Right renal pelvis (tissue), 4 donors: Measurements from ENCODE around the gene PSENEN. TPM values are rescaled to one million over a fixed set of nuclear protein-coding genes. Genes with fewer than 3 reads are reported as not detected.
"Not testable (repeated sequence)": the region's sequence is repeated elsewhere in the genome, so short reads cannot be mapped to it uniquely, and the experiment has no call there.

Experiments used
- DNase-seq, 4 donors: peaks; one replicate each; pipeline ENCODE4 v3.0.0-alpha.2; 2013; ENCODE audit warnings: low read depth in 4 of 4, low spot score in 3 of 4, missing footprints in 1 of 4
- polyA plus RNA-seq, 4 donors: library from polyadenylated mRNA; unstranded; fragments of 120-200 nt; gene quantifications; one replicate each; pipeline ENCODE4 v1.2.1, GENCODE V29; 2013; ENCODE audit not compliant: insufficient read length in 4 of 4

Gene PSENEN
- polyA plus RNA-seq, 4 donors, result 62.5 to 86.3 (median 68.7) TPM

DNA sequence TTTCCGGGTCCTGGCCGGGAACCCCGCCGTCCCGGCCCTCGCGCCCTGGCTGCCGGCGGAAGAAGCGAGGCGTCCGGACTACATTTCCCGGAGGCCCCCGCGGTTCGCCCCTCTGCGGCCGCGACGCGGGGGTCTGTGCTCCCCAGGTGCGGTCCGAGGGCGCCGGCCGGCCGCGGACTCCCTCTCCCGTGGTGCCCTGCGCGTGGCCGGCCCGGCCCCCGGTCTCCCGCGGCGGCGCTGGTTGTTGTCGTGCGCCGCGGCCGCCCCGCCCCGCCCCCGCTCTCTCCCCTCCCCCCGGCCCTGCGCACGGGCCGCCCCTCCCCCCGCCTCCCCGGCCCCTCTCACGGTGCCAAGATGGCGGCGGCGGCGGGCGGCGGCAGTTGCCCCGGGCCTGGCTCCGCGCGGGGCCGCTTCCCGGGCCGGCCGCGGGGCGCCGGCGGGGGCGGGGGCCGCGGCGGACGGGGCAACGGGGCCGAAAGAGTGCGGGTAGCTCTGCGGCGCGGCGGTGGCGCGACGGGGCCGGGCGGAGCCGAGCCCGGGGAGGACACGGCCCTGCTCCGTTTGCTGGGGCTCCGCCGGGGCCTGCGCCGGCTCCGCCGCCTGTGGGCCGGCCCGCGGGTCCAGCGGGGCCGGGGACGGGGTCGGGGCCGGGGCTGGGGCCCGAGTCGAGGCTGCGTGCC lies 27.6 kb upstream of the PSENEN start, which contains the start of gene KMT2B:
Gene KMT2B, plus strand, starts transcription at position 339 of the 680 bp plus-strand sequence. Its CDS starts 16 bp downstream, at position 355.
- DNase-seq, result no peak

- DNase-seq, result no peak
These were observed 27.0 kb upstream of the PSENEN start for GRCh38 chr19:35718345-35719041.

DNA sequence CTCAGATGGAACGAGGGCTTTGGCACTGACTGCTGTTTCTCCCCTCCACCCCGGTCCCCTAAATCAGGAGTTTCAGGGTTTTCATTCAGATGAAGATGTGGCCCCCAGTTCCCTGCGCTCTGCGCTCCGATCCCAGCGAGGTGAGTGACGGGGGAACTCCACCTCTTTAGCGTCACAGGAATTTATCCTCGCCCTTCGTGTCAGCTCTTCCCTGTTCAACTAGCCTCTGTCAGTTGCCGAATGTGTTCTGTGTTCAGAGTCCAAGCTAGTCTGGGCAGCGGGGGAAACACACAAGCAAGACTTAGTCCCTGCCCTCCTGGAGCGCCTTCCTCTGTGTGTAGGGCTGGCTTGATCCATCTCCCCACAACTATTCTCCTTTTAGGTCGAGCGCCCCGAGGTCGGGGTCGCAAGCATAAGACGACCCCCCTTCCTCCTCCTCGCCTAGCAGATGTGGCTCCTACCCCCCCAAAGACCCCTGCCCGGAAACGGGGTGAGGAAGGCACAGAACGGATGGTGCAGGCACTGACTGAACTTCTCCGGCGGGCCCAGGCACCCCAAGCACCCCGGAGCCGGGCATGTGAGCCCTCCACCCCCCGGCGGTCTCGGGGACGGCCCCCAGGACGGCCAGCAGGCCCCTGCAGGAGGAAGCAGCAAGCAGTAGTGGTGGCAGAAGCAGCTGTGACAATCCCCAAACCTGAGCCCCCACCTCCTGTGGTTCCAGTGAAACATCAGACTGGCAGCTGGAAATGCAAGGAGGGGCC lies 25.9 kb upstream of the PSENEN start:
- DNase-seq, result no peak

DNA sequence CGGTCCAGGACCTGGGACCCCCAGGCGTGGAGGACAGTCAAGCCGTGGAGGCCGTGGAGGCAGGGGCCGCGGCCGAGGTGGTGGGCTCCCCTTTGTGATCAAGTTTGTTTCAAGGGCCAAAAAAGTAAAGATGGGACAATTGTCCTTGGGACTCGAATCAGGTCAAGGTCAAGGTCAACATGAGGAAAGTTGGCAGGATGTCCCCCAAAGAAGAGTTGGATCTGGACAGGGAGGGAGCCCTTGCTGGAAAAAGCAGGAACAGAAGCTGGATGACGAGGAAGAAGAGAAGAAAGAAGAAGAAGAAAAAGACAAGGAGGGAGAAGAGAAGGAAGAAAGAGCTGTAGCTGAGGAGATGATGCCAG lies 25.3 kb upstream of the PSENEN start:
- no peak for DNase-seq

DNA sequence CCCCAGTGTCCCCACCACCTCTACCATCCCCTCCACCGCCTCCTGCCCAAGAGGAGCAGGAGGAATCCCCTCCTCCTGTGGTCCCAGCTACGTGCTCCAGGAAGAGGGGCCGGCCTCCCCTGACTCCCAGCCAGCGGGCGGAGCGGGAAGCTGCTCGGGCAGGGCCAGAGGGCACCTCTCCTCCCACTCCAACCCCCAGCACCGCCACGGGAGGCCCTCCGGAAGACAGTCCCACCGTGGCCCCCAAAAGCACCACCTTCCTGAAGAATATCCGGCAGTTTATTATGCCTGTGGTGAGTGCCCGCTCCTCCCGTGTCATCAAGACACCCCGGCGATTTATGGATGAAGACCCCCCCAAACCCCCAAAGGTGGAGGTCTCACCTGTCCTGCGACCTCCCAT lies 24.8 kb upstream of the PSENEN start:
- no peak for DNase-seq

GRCh38 chr19:35721374-35721773 lies 24.1 kb upstream of the PSENEN start:
- no peak for DNase-seq

DNA sequence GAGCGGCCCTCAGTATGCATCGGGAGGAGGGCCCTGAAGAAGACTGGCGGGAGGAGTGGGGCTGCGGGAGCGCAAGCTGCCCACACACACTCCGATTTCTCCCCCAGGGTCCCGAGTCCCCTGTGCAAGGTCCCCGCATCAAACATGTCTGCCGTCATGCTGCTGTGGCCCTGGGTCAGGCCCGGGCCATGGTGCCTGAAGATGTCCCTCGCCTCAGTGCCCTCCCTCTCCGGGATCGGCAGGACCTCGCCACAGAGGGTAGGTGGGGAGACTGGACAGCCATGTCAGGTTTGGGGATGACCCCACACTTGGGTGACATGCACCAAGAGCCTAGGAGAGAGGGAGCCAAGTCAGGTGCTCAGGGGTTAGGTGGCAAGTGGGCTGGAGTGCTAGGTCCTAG lies 23.0 kb upstream of the PSENEN start:
- no peak for DNase-seq

- DNase-seq, result no peak
These were observed 22.6 kb upstream of the PSENEN start for GRCh38 chr19:35722897-35723296.

GRCh38 chr19:35723671-35724070 lies 21.8 kb upstream of the PSENEN start:
- DNase-seq, result no peak

GRCh38 chr19:35724132-35724531 lies 21.3 kb upstream of the PSENEN start:
- not testable (repeated sequence) for DNase-seq

- DNase-seq, result no peak
These were observed 20.9 kb upstream of the PSENEN start for GRCh38 chr19:35724560-35724959.

GRCh38 chr19:35725216-35725861 lies 20.1 kb upstream of the PSENEN start:
- DNase-seq, result no peak

- DNase-seq, result no peak
These were observed 18.1 kb upstream of the PSENEN start for GRCh38 chr19:35727053-35727955.

GRCh38 chr19:35727956-35728706 lies 17.3 kb upstream of the PSENEN start:
- DNase-seq, result no peak

GRCh38 chr19:35729021-35729420 lies 16.4 kb upstream of the PSENEN start:
- DNase-seq, result no peak

GRCh38 chr19:35729763-35730162 lies 15.7 kb upstream of the PSENEN start:
- DNase-seq, result no peak

DNA sequence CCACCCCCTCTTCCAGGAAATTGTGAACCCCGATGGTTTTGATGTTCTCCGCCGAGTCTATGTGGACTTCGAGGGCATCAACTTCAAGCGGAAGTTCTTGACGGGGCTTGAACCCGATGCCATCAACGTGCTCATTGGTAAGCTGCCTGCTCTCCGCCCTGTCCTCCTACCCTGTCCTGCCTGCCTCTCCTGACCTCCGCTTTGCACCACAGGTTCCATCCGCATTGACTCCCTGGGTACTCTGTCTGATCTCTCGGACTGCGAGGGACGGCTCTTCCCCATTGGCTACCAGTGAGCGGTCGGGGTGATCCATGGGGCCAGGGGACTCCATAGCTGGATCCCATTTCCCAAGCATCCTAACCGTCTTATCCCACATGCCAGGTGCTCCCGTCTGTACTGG lies 15.1 kb upstream of the PSENEN start:
- DNase-seq, result no peak

DNA sequence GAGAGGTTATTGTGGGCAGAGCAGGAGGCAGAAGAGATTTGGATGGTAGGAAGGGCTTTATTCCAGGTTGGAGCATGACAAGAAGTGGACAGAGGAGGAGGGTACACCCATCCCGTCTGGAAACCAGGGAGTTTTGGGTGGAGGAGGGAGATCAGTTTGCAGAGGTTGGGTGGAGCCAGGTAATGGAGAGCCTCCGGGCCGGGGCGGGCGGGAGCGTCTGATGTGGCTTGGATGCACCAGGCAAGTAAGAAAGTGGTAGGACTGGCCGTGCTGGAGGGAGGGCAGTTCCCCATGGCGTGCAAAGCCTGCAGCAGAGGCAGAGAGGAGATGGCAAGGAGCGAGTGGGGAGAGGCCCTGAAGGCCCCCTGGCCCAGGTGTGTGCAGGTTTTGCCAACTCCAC lies 14.1 kb upstream of the PSENEN start:
- DNase-seq, result no peak

GRCh38 chr19:35731779-35732405 lies 13.6 kb upstream of the PSENEN start:
- no peak for DNase-seq
